Right cardiac atrium (tissue), 5 donors: ENCODE data around the gene RPLP2. TPM values are rescaled to one million over a fixed set of nuclear protein-coding genes. Genes with fewer than 3 reads are reported as not detected.
A peak's percentile ranks its signal among the peaks of the same experiment; 100 is the strongest.

ENCODE experiments used
- ATAC-seq, 2 donors: fragments of 200-7000 bp; cut with Tn5 transposase; one replicate each; pipeline versions ENCODE4 v1.8.0 to v1.9.1; 2020; ENCODE audit warnings: moderate library complexity in 2 of 2, mild to moderate bottlenecking in 1 of 2
- DNase-seq, 3 donors: peaks; one replicate each; pipeline ENCODE4 v3.0.0-alpha.2; 2020
- H3K27ac ChIP-seq: one replicate; pipeline ENCODE4 v1.5.1; 2013; ENCODE audit warnings: mild to moderate bottlenecking, low read length, control low read depth, moderate library complexity
- H3K27me3 ChIP-seq: one replicate; pipeline ENCODE4 v1.6.1; 2013; ENCODE audit not compliant: control insufficient read depth, insufficient read depth
- H3K4me1 ChIP-seq: one replicate; pipeline ENCODE4 v1.6.1; 2013; ENCODE audit warnings: low read length; ENCODE audit not compliant: control insufficient read depth, insufficient read depth
- H3K4me3 ChIP-seq: one replicate; pipeline ENCODE4 v1.5.1; 2013; ENCODE audit warnings: low read length, control low read depth
- H3K9me3 ChIP-seq: one replicate; pipeline ENCODE4 v1.6.1; 2013; ENCODE audit warnings: low read length; ENCODE audit not compliant: control insufficient read depth
- WGBS: extraction: QIAGEN DNeasy Blood & Tissue Kit; methylation state at CpG from one replicate; pipeline ENCODE4 v1.1.7; 2013; 5-methylcytosine and 5-hydroxymethylcytosine counted together
- intact Hi-C, 4 donors: fragments of 100-400 bp; cut with DNase I; formaldehyde crosslinking; loops; one replicate each; pipeline versions ENCODE4 v1.11.0 to v1.14.0; 2022 to 2023
- polyA plus RNA-seq: library from polyadenylated mRNA; stranded (reverse); fragments of 200-250 nt; gene quantifications from one replicate; pipeline ENCODE4 v1.2.3, GENCODE V29; 2013
- total RNA-seq, 4 donors: library from RNA; stranded (reverse); fragmentation: NEBNext Ultra II Directional; extraction: Animal tissue kit (Norgen Biotek cat#: 25700); gene quantifications; one replicate each; pipeline ENCODE4 v1.2.1, GENCODE V29; 2021
- donor health status: healthy with polysubstance abuse.
- donor health status: DM: no; HTN: yes; CAD: no.
- donor health status: DM: no; HTN: no; CAD: no.
- donor health status: DM: no; HTN: yes; CAD: no; lungs with severe emphysema.
- donor health status: DM: yes; HTN: yes; CAD: no.

RPLP2 gene
- total and polyA plus RNA-seq, 5 donors: 859 to 1,291 (median 1,062) TPM

GRCh38 chr11:850775-851763 lies 41.3 kb downstream of the RPLP2 start:
- intact Hi-C loops: loop anchor here in 2 of 4 donors (5.0 to 10.0 kb wide), 2 partner anchors 201 to 204 kb away; no protein-coding TSS in a partner anchor

GRCh38 chr11:852762-853161 lies 43.0 kb downstream of the RPLP2 start:
- no peak overlapping the region for H3K4me3 ChIP-seq
- H3K27ac ChIP-seq: no peak overlapping the region
- peaks cover 3% of the 10 kb centered on the region for H3K4me1 ChIP-seq
- 84% methylated on average over 15 of the region's 15 CpGs for WGBS
- DNase-seq (peak in 1 of 3 donors; percentile 65), ATAC-seq (no peak)
- intact Hi-C loops: loop anchor here in 2 of 4 donors (5.0 to 10.0 kb wide), 2 partner anchors 200 to 202 kb away; no protein-coding TSS in a partner anchor
- no peaks in the 10 kb centered on the region for H3K9me3 ChIP-seq
- H3K27me3 ChIP-seq: no peaks in the 10 kb centered on the region

More at GRCh38 chr11:850775-851763, 41.3 kb downstream of the RPLP2 start:
- 66% methylated on average over 28 of the region's 28 CpGs for WGBS
- no peak overlapping the region for H3K27ac ChIP-seq
- ATAC-seq (no peak), DNase-seq (peak in 1 of 3 donors; percentile 68)
- no peak overlapping the region for H3K4me3 ChIP-seq
- H3K27me3 ChIP-seq: no peaks in the 10 kb centered on the region
- no peaks in the 10 kb centered on the region for H3K9me3 ChIP-seq
- peaks cover 3% of the 10 kb centered on the region for H3K4me1 ChIP-seq

- DNase-seq (peak in 1 of 3 donors; percentile 66), ATAC-seq (no peak)
- H3K27me3 ChIP-seq: no peaks in the 10 kb centered on the region
- no peak overlapping the region for H3K4me3 ChIP-seq
- no peaks in the 10 kb centered on the region for H3K4me1 ChIP-seq
- no peak overlapping the region for H3K27ac ChIP-seq
- intact Hi-C loops: loop anchor here in 2 of 4 donors (5.0 to 10.0 kb wide), 2 partner anchors 198 to 201 kb away; no protein-coding TSS in a partner anchor
- H3K9me3 ChIP-seq: no peaks in the 10 kb centered on the region
- 92% methylated on average over 27 of the region's 27 CpGs for WGBS
Observed at GRCh38 chr11:853682-854448, 44.1 kb downstream of the RPLP2 start.

GRCh38 chr11:854601-855329 lies 45.0 kb downstream of the RPLP2 start:
- 82% methylated on average over 20 of the region's 20 CpGs for WGBS
- H3K9me3 ChIP-seq: no peaks in the 10 kb centered on the region
- H3K27me3 ChIP-seq: no peaks in the 10 kb centered on the region
- peak in 1 of 3 donors; percentile 66 for DNase-seq
- no peak overlapping the region for H3K4me3 ChIP-seq
- no peak for ATAC-seq
- H3K4me1 ChIP-seq: no peaks in the 10 kb centered on the region
- intact Hi-C loops: loop anchor here in 2 of 4 donors (5.0 to 10.0 kb wide), 2 partner anchors 198 to 200 kb away; no protein-coding TSS in a partner anchor
- H3K27ac ChIP-seq: no peak overlapping the region

- intact Hi-C loops: loop anchor here in 1 of 4 donors (10.0 kb wide), 1 partner anchor 199 kb away; no protein-coding TSS in a partner anchor
- 86% methylated on average over 7 of the region's 7 CpGs for WGBS
- ATAC-seq (no peak), DNase-seq (no peak)
- no peak overlapping the region for H3K27ac ChIP-seq
- no peak overlapping the region for H3K4me3 ChIP-seq
- H3K4me1 ChIP-seq: no peaks in the 10 kb centered on the region
- H3K27me3 ChIP-seq: no peaks in the 10 kb centered on the region
- no peaks in the 10 kb centered on the region for H3K9me3 ChIP-seq
Observed at GRCh38 chr11:855330-855674, 45.5 kb downstream of the RPLP2 start.

- no peak overlapping the region for H3K27ac ChIP-seq
- intact Hi-C loops: loop anchor here in 1 of 4 donors (10.0 kb wide), 1 partner anchor 199 kb away; no protein-coding TSS in a partner anchor
- no peak overlapping the region for H3K4me3 ChIP-seq
- DNase-seq: no peak
- ATAC-seq: no peak
- no peaks in the 10 kb centered on the region for H3K4me1 ChIP-seq
- H3K27me3 ChIP-seq: no peaks in the 10 kb centered on the region
- 89% methylated on average over 12 of the region's 12 CpGs for WGBS
- H3K9me3 ChIP-seq: no peaks in the 10 kb centered on the region
Observed at GRCh38 chr11:855796-856195, 46.0 kb downstream of the RPLP2 start.

GRCh38 chr11:856397-856796 lies 46.6 kb downstream of the RPLP2 start:
- Histone ChIP-seq H3K9me3 (no peaks in the 10 kb centered on the region), H3K4me1 (no peaks in the 10 kb centered on the region), H3K4me3 (no peak overlapping the region), H3K27ac (no peak overlapping the region), H3K27me3 (no peaks in the 10 kb centered on the region)
- intact Hi-C loops: loop anchor here in 1 of 4 donors (10.0 kb wide), 1 partner anchor 198 kb away; no protein-coding TSS in a partner anchor
- WGBS: 70% methylated on average over 8 of the region's 8 CpGs
- DNase-seq: no peak
- no peak for ATAC-seq

GRCh38 chr11:858053-858761 lies 48.4 kb downstream of the RPLP2 start:
- ATAC-seq: no peak
- H3K4me3 ChIP-seq: no peak overlapping the region
- intact Hi-C loops: loop anchor here in 1 of 4 donors (10.0 kb wide), 1 partner anchor 197 kb away; no protein-coding TSS in a partner anchor
- H3K27ac ChIP-seq: no peak overlapping the region
- no peaks in the 10 kb centered on the region for H3K9me3 ChIP-seq
- DNase-seq: no peak
- no peaks in the 10 kb centered on the region for H3K27me3 ChIP-seq
- WGBS: 86% methylated on average over 27 of the region's 27 CpGs
- H3K4me1 ChIP-seq: peaks cover 2% of the 10 kb centered on the region

GRCh38 chr11:858762-859339 lies 49.1 kb downstream of the RPLP2 start:
- H3K9me3 ChIP-seq: no peaks in the 10 kb centered on the region
- H3K4me3 ChIP-seq: no peak overlapping the region
- no peak overlapping the region for H3K27ac ChIP-seq
- peak in 2 of 3 donors; percentile 56 to 67 for DNase-seq
- H3K27me3 ChIP-seq: no peaks in the 10 kb centered on the region
- 87% methylated on average over 36 of the region's 37 CpGs for WGBS
- no peak for ATAC-seq
- peaks cover 2% of the 10 kb centered on the region for H3K4me1 ChIP-seq
- intact Hi-C loops: loop anchor here in 1 of 4 donors (10.0 kb wide), 1 partner anchor 196 kb away; no protein-coding TSS in a partner anchor
